HG03565 (cell line): Measurements from ENCODE around the gene NINJ2.

Source experiments
- ATAC-seq: cut with Tn5 transposase; IDR thresholded peaks from one replicate; pipeline ENCODE4 v1.9.1; 2021; ENCODE audit warnings: mild to moderate bottlenecking, moderate library complexity; ENCODE audit not compliant: unreplicated experiment

Gene NINJ2

GRCh38 chr12:535396-535795, 127.8 kb downstream of the NINJ2 start:
- ATAC-seq = no peak

DNA sequence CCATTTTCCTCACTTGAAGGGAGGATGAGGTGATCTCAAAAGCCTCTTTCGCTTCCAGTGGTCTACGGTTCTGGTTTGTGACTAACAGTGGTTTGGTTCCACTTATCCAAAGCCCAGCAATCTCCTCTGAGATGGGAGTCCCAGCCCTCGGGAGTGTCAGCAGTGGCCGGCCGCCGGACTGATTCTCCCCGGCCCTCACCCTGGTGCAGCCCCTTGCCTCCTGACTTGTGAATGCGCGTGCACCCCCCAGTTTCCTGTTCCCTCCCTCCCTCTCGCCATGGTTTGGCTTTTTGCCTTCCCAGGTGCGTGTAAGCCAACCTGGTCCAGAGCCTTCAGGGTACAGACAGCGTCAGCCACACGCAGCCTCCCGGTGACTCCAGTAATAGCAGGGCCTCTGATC, 129.0 kb downstream of the NINJ2 start:
- no peak for ATAC-seq

DNA sequence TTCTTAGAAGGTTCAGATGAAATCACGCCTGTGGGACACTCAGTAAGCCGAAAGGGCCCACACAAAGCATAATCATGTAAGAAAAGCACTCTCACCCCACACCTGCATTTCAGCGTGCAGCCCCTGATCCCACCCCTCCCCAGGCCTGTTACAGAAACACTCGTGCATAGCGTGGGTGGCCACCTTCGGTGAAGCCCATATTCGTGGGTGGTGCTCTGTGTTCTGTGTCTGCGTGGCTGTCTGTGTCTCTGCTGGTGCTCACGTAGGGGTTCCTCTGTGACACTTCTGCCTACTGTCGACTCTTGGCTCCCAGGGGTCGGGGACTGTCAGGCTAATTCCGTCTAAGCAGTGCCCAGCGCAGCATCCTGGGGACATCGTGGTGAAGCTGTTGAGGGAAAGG, 129.5 kb downstream of the NINJ2 start:
- ATAC-seq = no peak

GRCh38 chr12:532908-533565, 130.2 kb downstream of the NINJ2 start:
- ATAC-seq = no peak

GRCh38 chr12:531951-532585, 131.2 kb downstream of the NINJ2 start:
- no peak for ATAC-seq

DNA sequence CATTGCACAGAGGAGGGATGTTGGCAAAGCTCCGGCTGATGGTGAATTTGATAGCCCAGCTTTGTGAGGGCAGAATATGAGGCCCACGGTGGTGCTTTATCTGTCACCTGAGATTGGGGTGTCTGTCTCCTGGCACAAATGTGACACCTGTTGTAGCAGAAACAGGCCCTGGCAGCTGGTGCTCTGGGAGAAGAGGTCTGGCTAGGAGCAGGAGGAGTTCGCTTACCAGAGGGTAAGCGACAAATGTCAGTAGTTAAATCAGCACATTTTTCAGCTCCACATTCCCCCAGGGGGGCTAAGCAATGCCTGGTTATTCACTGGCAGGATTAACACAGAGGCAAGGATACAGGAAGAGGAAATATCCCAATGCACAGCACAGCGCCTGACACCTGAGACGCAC, 132.4 kb downstream of the NINJ2 start:
- no peak for ATAC-seq

GRCh38 chr12:530308-530707, 132.9 kb downstream of the NINJ2 start:
- no peak for ATAC-seq

DNA sequence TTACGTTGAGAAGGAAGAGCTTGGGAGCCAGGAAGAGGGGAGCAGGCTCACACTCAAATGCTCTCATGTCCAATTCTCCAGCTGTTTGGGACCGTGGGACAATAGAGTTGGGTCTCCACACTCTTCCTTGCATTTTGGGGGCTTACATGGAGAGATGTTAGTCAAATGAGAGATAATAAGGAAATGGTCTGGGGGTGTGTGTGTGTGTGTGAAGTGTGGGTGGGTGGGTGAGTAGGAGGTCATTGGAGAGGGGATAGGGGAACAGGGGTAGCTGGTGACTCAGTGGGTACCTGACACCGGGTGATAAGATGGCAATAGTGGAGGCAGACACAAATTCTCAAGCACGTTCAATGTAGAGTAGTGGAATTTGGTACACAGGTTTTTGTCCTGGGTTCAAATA, 135.5 kb downstream of the NINJ2 start:
- no peak for ATAC-seq

- no peak for ATAC-seq
Measured at GRCh38 chr12:527241-527640, 136.0 kb downstream of the NINJ2 start.

- ATAC-seq = no peak
Measured at GRCh38 chr12:526089-526488, 137.2 kb downstream of the NINJ2 start.

DNA sequence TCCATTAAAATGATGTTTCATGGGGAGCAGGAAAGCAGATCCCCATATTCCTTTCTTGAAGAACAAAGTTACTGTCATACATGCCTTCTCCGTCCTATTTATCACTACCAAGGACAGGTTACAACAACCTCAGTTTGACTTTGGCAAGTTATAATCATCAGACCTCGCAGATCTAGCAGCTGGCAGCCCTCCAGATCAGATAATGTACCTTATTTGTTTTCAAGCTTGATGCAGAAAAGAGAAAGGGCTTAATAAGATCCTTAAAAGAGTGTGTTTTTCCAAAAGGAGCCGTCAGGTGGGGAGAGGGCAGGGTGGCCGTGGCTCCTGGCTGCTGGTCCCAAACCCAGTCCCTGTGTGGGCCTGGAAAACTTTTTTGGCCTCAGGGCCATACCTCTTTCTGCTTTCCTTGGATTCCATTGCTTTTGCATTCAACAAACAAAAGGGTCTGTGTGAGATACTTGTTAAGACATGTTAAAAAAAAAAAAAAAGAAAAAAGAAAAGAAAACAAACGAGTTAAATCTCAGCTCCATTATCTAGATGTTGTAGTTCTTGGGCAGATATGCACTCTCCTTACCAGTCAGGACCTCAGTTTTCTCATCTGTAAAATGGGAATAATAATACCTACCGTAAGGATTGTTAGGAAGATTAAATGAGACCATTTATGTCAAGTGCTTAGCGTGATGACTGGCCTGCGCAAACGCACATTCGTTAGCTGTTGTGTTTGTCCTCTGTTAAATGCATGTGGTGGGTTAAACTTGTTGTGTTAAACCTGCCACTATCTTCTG, 138.9 kb downstream of the NINJ2 start:
- no peak for ATAC-seq

- ATAC-seq = no peak
Measured at GRCh38 chr12:522692-523378, 140.4 kb downstream of the NINJ2 start.

- ATAC-seq = no peak
Measured at GRCh38 chr12:520119-520518, 143.1 kb downstream of the NINJ2 start.

GRCh38 chr12:517538-517937, 145.7 kb downstream of the NINJ2 start:
- no peak for ATAC-seq
